ENCODE measurements around the gene OAS3.
"Not testable (repeated sequence)": the region's sequence is repeated elsewhere in the genome, so short reads cannot be mapped to it uniquely, and the experiment has no call there.

Gene OAS3

DNA sequence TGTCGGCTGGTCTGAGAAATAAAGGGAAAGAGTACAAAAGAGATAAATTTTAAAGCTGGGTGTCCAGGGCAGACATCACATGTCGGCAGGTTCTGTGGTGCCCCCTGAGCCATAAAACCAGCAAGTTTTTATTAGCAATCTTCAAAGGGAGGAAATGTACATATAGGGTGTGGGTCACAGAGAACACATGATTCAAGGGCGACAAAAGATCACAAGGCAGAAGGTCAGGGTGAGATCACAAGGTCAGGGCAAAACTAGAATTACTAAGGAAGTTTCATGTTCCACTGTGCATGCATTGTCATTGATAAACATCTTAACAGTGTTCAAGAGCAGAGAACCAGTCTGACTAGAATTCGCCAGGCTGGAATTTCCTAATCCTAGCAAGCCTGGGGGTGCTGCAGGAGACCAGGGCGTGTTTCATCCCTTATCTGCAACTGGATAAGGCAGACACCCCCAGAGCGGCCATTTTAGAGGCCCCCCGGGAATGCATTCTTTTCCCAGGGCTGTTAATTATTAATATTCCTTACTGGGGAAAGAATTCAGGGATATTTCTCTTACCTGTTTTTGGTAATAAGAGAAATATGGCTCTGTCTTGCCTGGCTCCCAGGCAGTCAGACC, 11.7 kb upstream of the OAS3 start:
- DNase-seq, result not testable (repeated sequence)

DNA sequence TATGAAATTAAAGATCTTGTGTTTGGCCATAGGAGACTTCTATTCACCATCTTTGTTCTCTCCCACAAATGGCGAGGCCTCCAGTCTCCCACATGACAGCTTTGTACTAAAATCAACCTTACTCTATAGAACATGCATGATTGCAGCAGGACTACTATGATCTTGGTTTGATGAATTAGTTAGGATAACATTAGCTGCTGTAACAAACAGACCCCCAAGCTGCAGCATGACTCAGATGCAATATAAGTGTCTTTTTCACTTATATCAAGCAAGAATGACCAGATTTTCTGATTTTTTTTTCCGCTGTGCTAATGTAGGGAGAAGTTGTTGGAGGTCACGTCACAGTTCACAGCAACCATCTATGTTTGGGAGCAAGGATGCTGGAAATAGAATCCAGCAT, 10.8 kb upstream of the OAS3 start:
- DNase-seq, result no peak

DNA sequence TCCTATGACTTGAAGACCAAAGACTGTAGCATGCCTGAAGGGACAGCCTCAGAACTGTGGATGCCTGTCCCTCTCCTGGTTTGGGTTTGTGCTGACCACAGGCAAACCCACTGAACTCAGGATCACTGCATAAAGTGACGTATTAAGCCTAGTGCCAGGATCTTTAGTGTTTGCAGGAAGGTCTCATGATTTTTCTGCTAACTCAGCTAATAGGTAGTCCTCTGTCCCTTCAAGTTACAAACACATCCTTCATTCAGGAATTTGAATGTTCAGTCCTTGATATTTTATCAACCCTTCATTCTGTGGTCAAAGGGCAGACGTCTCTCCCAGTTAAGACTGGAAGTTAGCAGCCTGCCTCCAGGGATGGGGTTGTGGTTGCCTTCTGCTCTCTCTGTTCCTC, 10.3 kb upstream of the OAS3 start:
- no peak for DNase-seq

DNA sequence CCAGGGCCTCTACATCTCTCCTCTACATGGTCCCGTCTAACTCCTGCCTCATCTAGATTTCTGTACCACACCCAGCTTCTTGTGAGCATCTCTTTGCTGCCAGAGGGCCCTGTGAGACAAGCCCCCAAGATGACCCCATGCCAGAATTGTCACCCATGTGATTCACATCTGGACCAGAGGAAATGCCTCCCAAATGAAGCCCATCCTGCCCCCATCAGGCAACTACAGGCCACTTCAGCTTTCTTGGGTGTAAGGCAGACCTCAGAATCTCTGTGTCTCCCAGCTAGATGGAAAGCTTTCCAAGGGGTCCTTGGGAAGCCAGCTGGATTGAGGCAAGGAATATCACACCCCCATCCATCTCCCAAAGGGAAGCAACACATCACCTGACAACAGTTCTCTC, 9.3 kb upstream of the OAS3 start:
- no peak for DNase-seq

DNA sequence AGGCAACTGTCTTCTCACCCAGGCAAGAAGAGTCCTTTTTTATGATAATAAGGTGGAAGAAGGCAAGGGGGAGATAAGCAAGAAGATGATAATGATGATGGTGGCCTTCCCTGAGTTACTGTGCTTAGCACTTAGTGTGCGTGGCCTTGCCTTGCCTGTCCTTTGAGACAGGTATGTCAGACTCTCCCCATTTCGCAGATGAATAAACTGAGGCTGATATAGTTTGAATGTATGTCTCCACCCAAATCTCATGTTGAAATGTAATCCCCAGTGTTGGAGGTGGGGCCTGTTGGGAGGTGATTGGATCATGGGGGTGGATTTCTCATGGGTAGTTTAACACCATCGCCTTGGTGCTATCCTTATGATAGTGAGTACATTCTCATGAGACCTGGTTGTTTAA, 8.6 kb upstream of the OAS3 start:
- no peak for DNase-seq

DNA sequence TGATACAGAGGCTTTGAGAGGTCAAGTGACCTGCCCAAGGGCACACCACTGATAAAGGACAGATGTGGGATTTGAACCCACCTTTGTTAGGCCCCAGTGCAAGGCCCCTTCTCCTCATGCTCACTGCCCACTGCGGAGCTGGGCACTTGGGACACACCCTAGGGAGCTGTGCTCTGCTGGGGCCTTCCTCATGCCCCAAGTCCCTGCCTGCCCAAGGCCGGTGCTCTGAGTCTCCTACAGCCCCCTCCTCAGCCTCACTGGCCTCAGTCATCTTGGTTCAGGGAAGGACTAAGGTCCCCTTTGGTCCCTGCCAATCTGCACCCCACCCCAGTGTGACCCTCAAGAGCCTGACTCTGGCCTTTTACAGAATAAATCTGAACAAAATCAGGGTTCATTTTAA, 7.9 kb upstream of the OAS3 start:
- DNase-seq, result no peak

DNA sequence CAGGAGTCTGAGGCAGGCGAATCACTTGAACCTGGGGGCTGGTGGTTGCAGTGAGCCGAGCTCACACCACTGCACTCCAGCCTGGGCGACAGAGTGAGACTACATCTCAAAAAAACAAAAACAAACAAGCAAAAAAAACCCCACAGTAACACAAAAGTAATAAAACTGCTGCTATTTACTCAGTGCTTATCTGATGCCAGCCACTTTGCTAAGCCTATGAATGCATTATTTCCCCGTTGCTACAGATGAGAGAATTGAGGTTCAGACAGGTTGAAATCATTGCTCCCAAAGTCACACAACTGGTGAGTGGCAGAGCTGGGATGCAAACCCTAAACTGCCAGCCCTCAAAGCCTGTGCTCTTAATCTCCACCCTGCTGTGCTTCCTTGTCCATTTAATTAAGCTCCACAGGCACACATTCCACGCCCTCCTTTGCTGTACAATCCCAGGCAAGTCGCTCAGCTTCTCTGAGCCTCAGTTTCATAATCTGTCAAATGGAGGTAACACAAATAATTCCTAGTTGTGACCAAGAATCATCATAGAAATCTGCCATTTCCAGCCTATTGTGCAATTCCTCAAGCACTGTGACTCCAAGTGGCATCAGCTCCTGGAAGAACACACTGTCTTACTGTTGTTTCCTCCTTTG, 5.7 kb upstream of the OAS3 start:
- DNase-seq, result no peak

DNA sequence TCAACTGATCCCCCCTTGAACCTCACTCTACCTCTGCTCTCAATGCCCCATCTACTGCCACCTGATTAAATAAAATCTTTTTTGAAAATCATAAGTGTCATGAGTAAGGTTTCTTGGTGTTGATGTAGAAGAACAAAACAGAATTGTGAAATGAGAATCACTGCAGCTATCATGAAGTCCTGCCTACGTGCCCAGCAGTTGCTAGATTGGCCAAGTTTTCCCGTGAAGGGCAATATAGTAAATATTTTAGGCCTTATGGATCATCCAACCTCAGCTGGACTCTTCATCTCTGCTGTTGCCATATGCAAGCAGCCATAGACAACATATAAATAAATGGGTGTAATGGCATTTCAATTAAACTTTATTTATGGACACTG, 5.2 kb upstream of the OAS3 start:
- no peak for DNase-seq

DNA sequence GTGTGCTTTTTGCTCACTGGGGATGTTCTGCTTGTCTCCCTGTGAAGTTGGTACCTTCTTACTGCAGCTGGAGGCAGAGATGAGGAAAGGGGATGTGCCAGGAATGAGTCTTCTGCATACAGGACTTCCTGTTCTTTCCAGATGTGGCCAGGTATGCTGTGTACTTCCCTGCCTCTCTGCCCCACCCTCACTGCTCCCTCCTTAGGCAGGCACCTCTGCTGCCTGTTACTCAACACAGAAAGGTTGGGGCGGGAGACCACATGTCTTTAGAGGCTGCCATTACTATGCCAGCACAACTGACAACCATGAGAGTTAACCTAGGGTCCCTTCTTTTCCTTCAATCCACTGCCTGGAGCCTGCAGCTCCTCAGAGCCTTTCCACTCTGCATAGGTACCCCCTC, 2.0 kb upstream of the OAS3 start:
- DNase-seq, result no peak

DNA sequence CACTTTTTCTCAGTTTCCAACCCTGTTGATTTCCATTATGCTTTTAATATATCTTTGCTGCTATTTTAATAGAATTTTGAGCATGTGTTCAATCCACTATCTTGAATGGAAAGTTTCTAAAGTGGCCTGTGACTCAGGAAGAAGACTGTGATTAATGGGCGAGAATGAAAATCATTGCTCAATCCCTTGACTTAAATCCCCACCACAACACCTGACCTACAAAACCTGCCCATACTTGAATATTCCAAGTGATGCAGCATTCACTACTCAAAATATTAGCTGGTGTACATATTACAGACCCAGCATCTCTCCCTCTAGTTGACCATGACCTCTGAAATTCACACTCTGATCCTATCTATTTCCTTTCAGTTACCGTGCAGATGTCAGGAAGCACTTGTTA, 1.3 kb upstream of the OAS3 start:
- no peak for DNase-seq

DNA sequence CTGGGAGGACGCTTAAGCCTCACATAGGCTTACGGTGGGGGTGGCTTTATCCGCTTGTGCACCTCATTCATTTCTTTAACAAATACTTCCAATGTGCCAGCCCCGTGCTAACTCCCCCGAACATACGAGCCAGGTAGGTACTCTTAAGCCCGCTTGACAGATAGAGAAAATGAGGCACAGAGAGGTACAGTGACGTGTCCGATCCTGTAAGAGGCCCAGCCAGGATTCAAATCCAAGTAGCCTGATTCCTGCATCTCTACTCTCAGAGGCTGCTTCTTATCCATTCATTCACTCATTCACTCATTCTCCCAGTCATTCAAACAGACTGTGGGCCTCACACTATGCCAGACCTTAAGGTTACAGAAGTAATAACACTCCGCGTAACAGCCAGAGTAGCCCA, 477 bp downstream of the OAS3 start:
- no peak for DNase-seq

DNA sequence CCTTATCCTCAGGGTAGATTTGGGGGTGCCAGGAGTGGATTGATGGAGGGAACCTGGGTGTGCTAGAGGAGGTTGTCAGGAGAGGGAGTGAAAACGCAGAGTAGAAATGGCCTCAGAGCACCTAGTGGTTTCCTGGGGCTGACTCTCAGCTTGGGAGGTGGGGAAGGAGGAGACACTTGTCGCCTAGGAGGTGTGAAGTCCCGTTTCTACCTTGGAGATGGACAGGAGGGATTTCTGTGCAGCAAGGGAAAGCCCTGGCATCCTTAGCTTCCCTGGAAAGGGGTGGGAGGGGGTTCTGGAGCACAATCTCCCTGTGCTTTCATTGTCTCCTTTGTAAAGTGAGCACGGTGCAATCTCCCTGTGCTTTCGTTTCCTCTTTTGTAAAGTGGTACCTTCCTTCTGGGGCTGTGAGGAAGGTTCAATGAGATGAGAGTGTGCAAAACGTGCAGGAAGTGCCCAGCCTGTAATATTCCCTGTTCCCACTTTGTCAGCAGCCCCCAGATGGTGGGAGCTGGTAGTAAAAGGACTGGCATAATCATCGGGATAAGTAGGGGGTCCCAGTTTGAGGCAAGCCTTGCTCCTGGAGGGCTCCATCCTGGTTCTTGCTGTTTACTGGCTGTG, 1.6 kb downstream of the OAS3 start:
- no peak for DNase-seq

DNA sequence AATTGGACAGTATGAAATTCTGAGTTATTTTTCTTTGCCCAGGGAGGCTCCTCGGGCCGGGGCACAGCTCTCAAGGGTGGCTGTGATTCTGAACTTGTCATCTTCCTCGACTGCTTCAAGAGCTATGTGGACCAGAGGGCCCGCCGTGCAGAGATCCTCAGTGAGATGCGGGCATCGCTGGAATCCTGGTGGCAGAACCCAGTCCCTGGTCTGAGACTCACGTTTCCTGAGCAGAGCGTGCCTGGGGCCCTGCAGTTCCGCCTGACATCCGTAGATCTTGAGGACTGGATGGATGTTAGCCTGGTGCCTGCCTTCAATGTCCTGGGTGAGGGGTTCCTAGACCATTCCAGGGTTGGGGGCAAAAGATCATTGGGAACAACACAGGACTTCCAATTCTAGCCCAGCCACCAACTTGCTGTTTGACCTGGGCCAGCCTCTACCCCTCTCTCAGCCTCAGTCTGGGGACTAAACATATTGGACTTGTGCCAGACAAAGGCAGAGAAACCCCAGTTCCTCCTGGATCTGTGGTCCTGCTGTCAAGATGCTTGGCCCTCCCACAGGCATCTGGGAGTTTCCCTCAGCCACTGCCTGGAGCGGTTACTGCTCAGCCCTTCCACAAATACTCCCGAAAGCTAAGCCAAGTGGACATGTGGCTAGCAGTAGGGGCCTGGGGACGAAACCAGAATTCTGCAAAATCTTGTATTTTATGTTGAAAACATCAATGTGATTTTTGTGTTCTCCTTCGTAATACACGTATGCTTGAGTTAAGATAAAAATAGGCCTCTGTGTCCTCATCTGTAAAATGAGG, 3.5 kb downstream of the OAS3 start:
- no peak for DNase-seq

DNA sequence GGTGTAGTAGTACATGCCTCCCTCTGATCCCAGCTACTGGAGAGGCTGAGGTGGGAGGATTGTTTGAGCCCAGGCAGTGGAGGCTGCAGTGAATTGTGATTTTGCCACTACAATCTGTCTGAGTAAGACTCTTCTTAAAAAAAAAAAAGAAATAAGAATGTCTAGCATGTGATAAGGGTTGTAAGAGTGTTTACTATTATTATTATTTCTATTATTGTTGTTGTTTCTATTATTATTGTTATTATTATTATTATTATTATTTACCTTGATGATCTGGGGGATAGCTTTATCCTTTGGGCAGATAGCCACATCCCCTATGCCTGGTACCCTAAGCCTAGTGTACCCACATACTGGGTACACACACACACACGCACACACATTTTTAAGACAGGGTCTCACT, 4.3 kb downstream of the OAS3 start:
- DNase-seq, result no peak

DNA sequence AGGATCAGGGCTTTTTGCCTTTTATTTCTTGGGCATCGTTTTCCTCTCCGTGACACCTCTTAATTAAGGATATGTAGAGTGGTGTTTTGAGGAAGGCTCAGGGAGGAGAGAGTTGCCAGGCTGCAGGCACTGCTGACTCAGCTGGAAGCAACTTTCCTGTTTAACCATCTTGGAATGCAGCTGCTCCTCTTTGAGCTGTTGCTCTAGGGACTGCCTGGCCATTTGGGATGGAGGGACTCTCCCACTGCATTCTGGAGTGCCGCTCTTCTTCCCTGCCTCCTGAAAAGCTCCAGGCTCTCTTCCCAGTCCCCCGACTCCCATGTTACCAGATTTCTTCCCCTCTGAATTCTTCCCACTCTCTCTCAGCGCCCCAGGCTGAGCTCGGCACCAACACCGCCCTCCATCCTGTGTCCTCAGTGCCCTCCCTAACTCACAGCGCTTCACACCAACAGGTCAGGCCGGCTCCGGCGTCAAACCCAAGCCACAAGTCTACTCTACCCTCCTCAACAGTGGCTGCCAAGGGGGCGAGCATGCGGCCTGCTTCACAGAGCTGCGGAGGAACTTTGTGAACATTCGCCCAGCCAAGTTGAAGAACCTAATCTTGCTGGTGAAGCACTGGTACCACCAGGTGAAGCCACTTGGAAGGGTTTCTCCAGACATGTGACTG, 5.9 kb downstream of the OAS3 start:
- DNase-seq, result no peak

DNA sequence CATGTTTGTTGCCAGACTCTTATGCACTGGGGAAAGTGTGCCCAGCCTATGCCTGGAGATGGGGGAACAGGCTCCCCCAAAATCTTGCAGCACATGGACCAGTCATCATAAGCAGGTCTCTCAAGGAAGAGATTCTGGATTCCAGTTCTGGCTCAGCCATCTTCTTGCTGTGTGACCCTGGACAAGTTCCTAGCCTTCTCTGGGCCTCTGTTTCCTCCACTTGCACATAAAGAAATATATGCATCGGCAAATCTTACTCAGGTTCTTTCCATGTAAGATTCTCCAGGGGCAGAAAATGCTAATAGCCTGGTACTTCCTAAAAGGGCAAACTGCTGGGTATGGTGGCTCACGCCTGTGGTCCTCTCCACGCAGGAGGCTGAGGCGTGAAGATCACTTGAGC, 7.2 kb downstream of the OAS3 start:
- no peak for DNase-seq

DNA sequence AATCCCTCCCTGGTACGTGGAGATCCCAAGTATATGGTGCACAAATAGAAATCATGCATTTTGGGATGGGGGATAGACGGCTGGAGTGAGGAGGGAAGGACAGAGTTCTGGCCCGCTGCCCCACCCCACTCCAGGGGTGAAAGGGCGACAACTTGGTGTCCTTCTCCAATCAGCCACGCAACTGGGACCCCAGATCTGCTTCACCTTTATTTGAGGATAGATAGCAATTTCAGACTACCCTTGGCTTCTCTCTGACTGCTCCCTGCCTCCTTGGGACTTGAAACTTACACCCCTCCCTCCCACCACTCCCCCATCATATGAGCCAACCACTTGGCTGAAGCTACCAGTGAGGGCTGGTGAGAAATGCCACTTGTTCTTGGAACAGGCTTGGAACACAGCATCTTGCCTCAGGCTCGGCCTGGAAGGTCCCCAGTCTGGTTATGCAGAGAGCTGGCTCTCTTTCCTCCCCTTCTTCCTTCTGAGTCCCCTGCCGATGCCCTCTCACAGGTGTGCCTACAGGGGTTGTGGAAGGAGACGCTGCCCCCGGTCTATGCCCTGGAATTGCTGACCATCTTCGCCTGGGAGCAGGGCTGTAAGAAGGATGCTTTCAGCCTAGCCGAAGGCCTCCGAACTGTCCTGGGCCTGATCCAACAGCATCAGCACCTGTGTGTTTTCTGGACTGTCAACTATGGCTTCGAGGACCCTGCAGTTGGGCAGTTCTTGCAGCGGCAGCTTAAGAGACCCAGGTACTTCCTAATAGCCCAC, 8.1 kb downstream of the OAS3 start:
- DNase-seq, result no peak

DNA sequence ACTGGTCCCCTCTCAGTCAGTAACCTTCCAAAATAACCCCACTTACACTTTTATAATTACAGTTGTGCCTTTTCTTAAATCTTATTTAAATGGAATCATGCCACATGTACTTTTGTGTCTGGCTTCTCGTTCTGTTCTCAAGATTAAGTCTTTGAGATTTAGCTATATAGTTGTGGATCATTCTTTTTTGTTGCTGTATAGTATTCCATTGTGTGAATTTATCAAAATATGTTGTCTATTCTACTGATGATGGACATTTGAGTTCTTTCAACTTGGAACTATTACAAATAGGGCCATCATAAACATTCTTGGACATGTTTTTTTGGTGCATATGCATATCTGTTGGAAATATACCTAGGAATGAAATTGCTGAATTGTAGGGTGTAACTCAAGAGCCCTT, 9.0 kb downstream of the OAS3 start:
- DNase-seq, result no peak

DNA sequence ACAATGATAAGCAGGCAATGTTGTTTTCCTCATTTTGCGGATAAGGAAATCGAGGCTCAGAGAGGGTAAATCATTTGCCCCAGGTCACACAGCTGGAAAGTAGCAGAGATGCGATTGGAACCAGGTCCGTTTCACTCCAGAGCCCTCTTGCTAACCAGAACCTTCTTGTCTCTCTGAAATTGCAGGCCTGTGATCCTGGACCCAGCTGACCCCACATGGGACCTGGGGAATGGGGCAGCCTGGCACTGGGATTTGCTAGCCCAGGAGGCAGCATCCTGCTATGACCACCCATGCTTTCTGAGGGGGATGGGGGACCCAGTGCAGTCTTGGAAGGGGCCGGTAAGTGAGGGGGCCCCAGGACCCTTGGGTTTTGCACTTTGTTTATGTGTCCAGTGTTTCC, 9.5 kb downstream of the OAS3 start:
- DNase-seq, result no peak

DNA sequence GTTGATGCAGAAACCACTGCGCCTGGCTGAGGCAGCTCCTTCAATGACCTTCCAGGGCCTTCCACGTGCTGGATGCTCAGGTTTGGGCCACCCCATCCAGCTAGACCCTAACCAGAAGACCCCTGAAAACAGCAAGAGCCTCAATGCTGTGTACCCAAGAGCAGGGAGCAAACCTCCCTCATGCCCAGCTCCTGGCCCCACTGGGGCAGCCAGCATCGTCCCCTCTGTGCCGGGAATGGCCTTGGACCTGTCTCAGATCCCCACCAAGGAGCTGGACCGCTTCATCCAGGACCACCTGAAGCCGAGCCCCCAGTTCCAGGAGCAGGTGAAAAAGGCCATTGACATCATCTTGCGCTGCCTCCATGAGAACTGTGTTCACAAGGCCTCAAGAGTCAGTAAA, 10.5 kb downstream of the OAS3 start:
- DNase-seq, result no peak

DNA sequence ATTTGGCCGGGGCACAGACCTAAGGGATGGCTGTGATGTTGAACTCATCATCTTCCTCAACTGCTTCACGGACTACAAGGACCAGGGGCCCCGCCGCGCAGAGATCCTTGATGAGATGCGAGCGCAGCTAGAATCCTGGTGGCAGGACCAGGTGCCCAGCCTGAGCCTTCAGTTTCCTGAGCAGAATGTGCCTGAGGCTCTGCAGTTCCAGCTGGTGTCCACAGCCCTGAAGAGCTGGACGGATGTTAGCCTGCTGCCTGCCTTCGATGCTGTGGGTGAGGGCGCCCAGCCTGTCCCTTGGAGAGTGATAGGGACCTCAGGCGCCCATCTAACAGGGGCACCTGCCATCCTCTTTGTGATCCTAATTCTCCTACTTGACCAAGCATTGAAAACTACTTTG, 12.4 kb downstream of the OAS3 start:
- DNase-seq, result no peak

DNA sequence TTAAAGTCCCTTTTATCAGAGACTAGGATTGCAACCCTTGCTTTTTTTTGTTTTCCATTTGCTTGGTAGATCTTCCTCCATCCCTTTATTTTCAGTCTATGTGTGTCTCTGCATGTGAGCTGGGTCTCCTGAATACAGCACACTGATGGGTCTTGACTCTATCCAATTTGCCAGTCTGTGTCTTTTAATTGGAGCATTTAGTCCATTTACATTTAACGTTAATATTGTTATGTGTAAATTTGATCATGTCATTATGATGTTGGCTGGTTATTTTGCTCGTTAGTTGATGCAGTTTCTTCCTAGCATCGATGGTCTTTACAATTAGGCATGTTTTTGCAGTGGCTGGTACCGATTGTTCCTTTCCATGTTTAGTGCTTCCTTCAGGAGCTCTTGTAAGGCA, 18.9 kb downstream of the OAS3 start:
- not testable (repeated sequence) for DNase-seq

DNA sequence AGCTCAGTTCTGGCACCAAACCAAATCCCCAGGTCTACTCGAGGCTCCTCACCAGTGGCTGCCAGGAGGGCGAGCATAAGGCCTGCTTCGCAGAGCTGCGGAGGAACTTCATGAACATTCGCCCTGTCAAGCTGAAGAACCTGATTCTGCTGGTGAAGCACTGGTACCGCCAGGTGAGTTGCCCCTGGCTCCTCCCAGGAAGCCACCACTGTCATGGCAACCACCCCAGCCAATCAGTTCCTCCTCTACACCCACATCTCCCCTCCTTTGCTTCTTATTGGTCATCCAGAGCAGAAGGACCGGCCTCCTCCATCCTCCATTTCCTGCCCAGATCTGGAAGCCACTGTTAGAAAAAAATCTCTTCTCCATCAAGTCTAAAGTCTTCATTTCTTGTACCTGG, 22.8 kb downstream of the OAS3 start:
- DNase-seq, result no peak

Measured in Kasumi-1 (cell line).